ENCODE measurements around the gene PIGW.
"Not testable (repeated sequence)": the region's sequence is repeated elsewhere in the genome, so short reads cannot be mapped to it uniquely, and the experiment has no call there.

The PIGW gene

DNA sequence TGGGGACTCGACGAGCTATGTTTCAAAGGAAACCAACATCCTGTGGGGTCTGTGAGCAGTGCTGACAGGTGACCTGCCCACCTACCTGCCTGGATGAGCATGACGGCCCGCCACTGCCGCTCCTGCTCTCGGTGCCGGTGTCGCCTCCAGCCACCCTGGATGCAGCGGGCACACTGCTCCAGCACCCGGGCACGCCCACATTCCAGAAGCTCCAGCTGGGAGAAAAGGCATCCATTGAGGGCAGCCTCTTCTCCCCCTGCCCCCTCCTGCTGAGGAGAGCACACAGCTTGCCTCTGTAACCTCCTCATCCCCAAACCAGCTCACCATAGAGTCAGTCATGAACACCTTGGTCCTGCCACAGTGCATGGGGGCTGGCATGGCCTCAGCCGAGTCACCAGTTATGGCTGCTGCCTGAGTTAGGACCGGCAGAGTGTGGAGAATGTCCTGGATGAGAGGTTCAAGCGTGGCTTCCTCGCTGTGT lies 34.0 kb upstream of the PIGW start:
- Histone ChIP-seq H3K4me3 (ENCODE audit: low read length) (no peak overlapping the region), H3K4me2 (ENCODE audit: low read length) (no peak overlapping the region), H3K27me3 (ENCODE audit: control insufficient read depth, insufficient read depth, low read length) (no peaks in the 10 kb centered on the region), H3K9ac (ENCODE audit: low read depth, low read length) (no peak overlapping the region), H3K9me3 (replicated peaks; ENCODE audit: low read length) (no peaks in the 10 kb centered on the region), H3K4me1 (ENCODE audit: control insufficient read depth, insufficient read depth, low read length) (peaks cover 5% of the 10 kb centered on the region), H3K36me3 (ENCODE audit: insufficient read depth, low read length) (peaks cover 69% of the 10 kb centered on the region)

DNA sequence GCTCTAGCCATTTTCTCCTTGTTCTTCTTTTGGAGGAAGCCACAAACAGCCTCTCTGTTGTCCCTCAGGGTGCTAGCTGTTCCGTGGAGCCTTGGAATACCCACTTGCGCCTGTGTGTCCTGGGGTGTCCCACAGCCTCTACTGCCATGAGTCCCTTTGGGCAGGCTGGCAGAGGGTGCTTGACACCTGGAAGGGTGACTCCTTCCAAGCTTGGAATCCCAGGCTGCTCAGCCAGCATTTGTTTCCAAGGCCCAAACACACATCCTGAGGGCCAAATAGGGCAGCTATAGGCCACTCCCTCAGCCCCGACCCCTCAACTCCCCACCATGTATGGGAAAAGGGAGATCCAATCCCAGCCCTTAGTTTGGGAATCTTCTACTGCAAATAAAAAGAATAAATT lies 33.4 kb upstream of the PIGW start:
- H3K9me3 ChIP-seq (replicated peaks; ENCODE audit: low read length): no peaks in the 10 kb centered on the region
- H3K4me2 ChIP-seq (ENCODE audit: low read length): no peak overlapping the region
- peaks cover 5% of the 10 kb centered on the region for H3K4me1 ChIP-seq (ENCODE audit: control insufficient read depth, insufficient read depth, low read length)
- no peak overlapping the region for H3K4me3 ChIP-seq (ENCODE audit: low read length)
- no peak overlapping the region for H3K9ac ChIP-seq (ENCODE audit: low read depth, low read length)
- peaks cover 69% of the 10 kb centered on the region for H3K36me3 ChIP-seq (ENCODE audit: insufficient read depth, low read length)
- H3K27me3 ChIP-seq (ENCODE audit: control insufficient read depth, insufficient read depth, low read length): no peaks in the 10 kb centered on the region

DNA sequence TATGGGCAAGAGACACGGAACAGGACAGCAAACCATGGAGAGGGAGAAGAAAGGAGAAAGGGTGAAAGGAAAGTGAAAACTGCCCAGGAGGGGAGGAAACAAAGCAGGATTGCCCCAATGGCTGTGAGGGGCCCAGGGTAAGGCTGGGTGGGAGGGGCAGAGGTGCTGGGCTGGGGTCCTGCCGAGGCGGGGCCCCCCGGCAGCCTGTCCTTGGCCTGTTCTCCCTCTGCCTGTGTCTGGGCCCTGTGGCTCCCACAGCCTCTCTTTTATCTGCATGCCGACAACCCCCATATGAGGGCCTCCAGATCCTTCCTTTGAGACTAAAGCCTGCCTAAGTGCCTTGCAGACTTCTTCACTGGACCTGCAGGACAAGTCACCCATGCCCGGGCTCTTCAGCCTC lies 32.8 kb upstream of the PIGW start:
- Histone ChIP-seq H3K36me3 (ENCODE audit: insufficient read depth, low read length) (peaks cover 69% of the 10 kb centered on the region), H3K9ac (ENCODE audit: low read depth, low read length) (no peak overlapping the region), H3K4me1 (ENCODE audit: control insufficient read depth, insufficient read depth, low read length) (no peaks in the 10 kb centered on the region), H3K4me3 (ENCODE audit: low read length) (no peak overlapping the region), H3K9me3 (replicated peaks; ENCODE audit: low read length) (no peaks in the 10 kb centered on the region), H3K27me3 (ENCODE audit: control insufficient read depth, insufficient read depth, low read length) (no peaks in the 10 kb centered on the region), H3K4me2 (ENCODE audit: low read length) (no peak overlapping the region)

DNA sequence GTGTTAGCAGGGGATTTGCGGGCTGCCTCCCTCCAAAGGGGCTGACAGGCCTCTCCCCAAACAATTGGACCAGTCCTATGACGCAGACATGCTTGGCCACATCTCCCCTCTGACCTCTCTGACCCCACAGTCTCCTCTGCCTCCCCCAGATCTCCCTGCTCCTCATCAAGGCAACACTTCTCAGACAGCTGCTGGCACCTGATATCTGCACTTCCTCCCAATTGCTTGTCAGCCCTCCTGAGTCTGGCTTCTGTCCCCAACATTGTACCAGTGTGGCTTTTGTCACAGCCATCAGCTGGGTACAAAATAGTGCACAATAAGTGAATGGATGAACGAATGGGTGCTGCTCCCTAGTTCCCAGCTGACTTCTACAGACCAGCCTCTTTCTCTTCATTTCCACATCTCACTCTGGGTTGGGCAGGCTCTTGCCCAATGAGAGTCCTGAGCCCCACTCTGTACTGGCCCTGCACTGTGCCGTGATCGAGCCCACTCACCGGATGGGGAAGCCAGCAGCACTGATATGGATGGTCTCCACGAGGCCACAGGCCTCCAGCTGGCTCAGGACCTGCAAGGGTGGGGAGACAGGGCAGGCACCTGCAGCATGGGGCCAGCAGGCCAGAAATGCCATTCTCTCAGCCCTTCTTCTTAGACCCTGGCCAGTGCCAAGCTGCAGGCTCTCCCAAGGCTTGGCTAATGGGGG lies 31.2 kb upstream of the PIGW start:
- Histone ChIP-seq H3K27me3 (ENCODE audit: control insufficient read depth, insufficient read depth, low read length) (no peaks in the 10 kb centered on the region), H3K4me3 (ENCODE audit: low read length) (no peak overlapping the region), H3K9me3 (replicated peaks; ENCODE audit: low read length) (no peaks in the 10 kb centered on the region), H3K9ac (ENCODE audit: low read depth, low read length) (no peak overlapping the region), H3K36me3 (ENCODE audit: insufficient read depth, low read length) (peaks cover 65% of the 10 kb centered on the region), H3K4me1 (ENCODE audit: control insufficient read depth, insufficient read depth, low read length) (no peaks in the 10 kb centered on the region), H3K4me2 (ENCODE audit: low read length) (no peak overlapping the region)

GRCh38 chr17:36504156-36504545 lies 30.6 kb upstream of the PIGW start:
- Histone ChIP-seq H3K4me3 (ENCODE audit: low read length) (no peak overlapping the region), H3K9me3 (replicated peaks; ENCODE audit: low read length) (no peaks in the 10 kb centered on the region), H3K4me1 (ENCODE audit: control insufficient read depth, insufficient read depth, low read length) (no peaks in the 10 kb centered on the region), H3K9ac (ENCODE audit: low read depth, low read length) (no peak overlapping the region), H3K4me2 (ENCODE audit: low read length) (no peak overlapping the region), H3K36me3 (ENCODE audit: insufficient read depth, low read length) (peaks cover 60% of the 10 kb centered on the region), H3K27me3 (ENCODE audit: control insufficient read depth, insufficient read depth, low read length) (no peaks in the 10 kb centered on the region)

GRCh38 chr17:36505171-36505570 lies 29.6 kb upstream of the PIGW start:
- Histone ChIP-seq H3K9me3 (replicated peaks; ENCODE audit: low read length) (no peaks in the 10 kb centered on the region), H3K36me3 (ENCODE audit: insufficient read depth, low read length) (peaks cover 67% of the 10 kb centered on the region), H3K4me1 (ENCODE audit: control insufficient read depth, insufficient read depth, low read length) (no peaks in the 10 kb centered on the region), H3K4me3 (ENCODE audit: low read length) (no peak overlapping the region), H3K27me3 (ENCODE audit: control insufficient read depth, insufficient read depth, low read length) (no peaks in the 10 kb centered on the region), H3K9ac (ENCODE audit: low read depth, low read length) (no peak overlapping the region), H3K4me2 (ENCODE audit: low read length) (no peak overlapping the region)

- Histone ChIP-seq H3K27me3 (ENCODE audit: control insufficient read depth, insufficient read depth, low read length) (no peaks in the 10 kb centered on the region), H3K36me3 (ENCODE audit: insufficient read depth, low read length) (peaks cover 68% of the 10 kb centered on the region), H3K9ac (ENCODE audit: low read depth, low read length) (no peak overlapping the region), H3K4me1 (ENCODE audit: control insufficient read depth, insufficient read depth, low read length) (no peaks in the 10 kb centered on the region), H3K4me2 (ENCODE audit: low read length) (no peak overlapping the region), H3K4me3 (ENCODE audit: low read length) (no peak overlapping the region), H3K9me3 (replicated peaks; ENCODE audit: low read length) (no peaks in the 10 kb centered on the region)
These were observed 28.4 kb upstream of the PIGW start for GRCh38 chr17:36506249-36506826.

GRCh38 chr17:36506831-36507230 lies 28.0 kb upstream of the PIGW start:
- H3K4me1 ChIP-seq (ENCODE audit: control insufficient read depth, insufficient read depth, low read length): no peaks in the 10 kb centered on the region
- H3K4me3 ChIP-seq (ENCODE audit: low read length): no peak overlapping the region
- H3K9me3 ChIP-seq (replicated peaks; ENCODE audit: low read length): no peaks in the 10 kb centered on the region
- H3K36me3 ChIP-seq (ENCODE audit: insufficient read depth, low read length): peaks cover 69% of the 10 kb centered on the region
- no peaks in the 10 kb centered on the region for H3K27me3 ChIP-seq (ENCODE audit: control insufficient read depth, insufficient read depth, low read length)
- H3K4me2 ChIP-seq (ENCODE audit: low read length): no peak overlapping the region
- no peak overlapping the region for H3K9ac ChIP-seq (ENCODE audit: low read depth, low read length)

DNA sequence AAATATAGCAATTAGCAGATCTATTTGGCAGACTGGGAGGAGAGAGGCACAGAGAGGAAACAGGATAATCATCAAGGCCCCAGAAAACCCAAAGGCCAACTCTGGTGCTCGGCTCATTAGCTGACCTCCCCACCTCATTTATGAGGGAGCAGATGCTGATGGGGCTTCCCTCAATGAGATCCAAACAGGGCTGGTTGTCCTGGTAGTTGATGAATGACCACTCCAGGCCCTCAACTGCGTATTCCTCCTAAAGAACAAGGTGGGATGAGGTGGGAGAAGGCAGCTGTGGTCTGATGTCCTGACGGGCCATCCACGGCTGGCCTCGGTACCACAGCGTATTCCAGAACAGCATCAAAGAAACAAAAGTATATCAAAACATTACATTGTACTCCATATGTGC lies 27.5 kb upstream of the PIGW start:
- H3K36me3 ChIP-seq (ENCODE audit: insufficient read depth, low read length): peaks cover 67% of the 10 kb centered on the region
- H3K27me3 ChIP-seq (ENCODE audit: control insufficient read depth, insufficient read depth, low read length): no peaks in the 10 kb centered on the region
- H3K9ac ChIP-seq (ENCODE audit: low read depth, low read length): no peak overlapping the region
- no peaks in the 10 kb centered on the region for H3K4me1 ChIP-seq (ENCODE audit: control insufficient read depth, insufficient read depth, low read length)
- no peak overlapping the region for H3K4me2 ChIP-seq (ENCODE audit: low read length)
- H3K9me3 ChIP-seq (replicated peaks; ENCODE audit: low read length): no peaks in the 10 kb centered on the region
- H3K4me3 ChIP-seq (ENCODE audit: low read length): no peak overlapping the region

- H3K4me1 ChIP-seq (ENCODE audit: control insufficient read depth, insufficient read depth, low read length); H3K27me3 ChIP-seq (ENCODE audit: control insufficient read depth, insufficient read depth, low read length); H3K9ac ChIP-seq (ENCODE audit: low read depth, low read length); H3K4me3 ChIP-seq (ENCODE audit: low read length); H3K9me3 ChIP-seq (replicated peaks; ENCODE audit: low read length); H3K4me2 ChIP-seq (ENCODE audit: low read length): not testable (repeated sequence)
- H3K36me3 ChIP-seq (ENCODE audit: insufficient read depth, low read length): peaks cover 68% of the 10 kb centered on the region
These were observed 26.3 kb upstream of the PIGW start for GRCh38 chr17:36508439-36508838.

DNA sequence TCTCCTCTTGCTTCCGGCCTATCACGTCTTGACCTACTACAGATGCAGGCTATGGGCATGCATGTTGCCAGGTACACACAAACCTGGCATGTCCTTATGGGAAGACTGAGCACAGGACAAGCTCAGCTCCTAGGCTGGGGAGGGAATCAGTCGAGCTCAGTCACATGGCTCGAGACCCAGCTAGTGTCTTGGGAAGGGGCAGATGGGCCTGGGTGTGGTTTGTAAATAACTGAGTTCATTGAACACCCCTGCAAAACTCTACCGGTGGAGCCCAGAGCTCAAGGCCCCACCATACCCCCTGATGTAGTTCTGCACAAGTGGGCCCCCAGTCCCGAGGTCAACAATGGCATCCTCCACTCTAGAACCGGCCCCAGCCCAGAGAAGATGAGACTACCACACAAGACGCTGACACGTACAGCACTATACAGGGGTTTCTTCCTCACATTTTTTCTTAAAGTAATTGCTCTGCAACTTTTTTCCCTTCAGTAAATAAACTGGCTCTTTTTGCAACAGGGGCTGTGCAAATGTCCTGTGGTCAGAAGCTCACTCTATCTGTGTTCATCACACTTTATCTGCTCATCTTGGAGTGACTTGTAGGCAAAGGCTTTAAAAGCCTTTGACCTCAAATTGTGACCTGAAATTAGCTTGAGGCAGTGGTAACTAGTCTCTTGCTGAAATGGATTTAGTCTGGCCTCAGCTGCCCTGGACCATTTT lies 25.4 kb upstream of the PIGW start:
- H3K4me2 ChIP-seq (ENCODE audit: low read length): no peak overlapping the region
- no peak overlapping the region for H3K4me3 ChIP-seq (ENCODE audit: low read length)
- H3K9ac ChIP-seq (ENCODE audit: low read depth, low read length): no peak overlapping the region
- no peaks in the 10 kb centered on the region for H3K9me3 ChIP-seq (replicated peaks; ENCODE audit: low read length)
- peaks cover 66% of the 10 kb centered on the region for H3K36me3 ChIP-seq (ENCODE audit: insufficient read depth, low read length)
- no peaks in the 10 kb centered on the region for H3K4me1 ChIP-seq (ENCODE audit: control insufficient read depth, insufficient read depth, low read length)
- no peaks in the 10 kb centered on the region for H3K27me3 ChIP-seq (ENCODE audit: control insufficient read depth, insufficient read depth, low read length)
